ENCODE data around the gene HEXD.
"Not testable (repeated sequence)": the region's sequence is repeated elsewhere in the genome, so short reads cannot be mapped to it uniquely, and the experiment has no call there.

Gene HEXD

DNA sequence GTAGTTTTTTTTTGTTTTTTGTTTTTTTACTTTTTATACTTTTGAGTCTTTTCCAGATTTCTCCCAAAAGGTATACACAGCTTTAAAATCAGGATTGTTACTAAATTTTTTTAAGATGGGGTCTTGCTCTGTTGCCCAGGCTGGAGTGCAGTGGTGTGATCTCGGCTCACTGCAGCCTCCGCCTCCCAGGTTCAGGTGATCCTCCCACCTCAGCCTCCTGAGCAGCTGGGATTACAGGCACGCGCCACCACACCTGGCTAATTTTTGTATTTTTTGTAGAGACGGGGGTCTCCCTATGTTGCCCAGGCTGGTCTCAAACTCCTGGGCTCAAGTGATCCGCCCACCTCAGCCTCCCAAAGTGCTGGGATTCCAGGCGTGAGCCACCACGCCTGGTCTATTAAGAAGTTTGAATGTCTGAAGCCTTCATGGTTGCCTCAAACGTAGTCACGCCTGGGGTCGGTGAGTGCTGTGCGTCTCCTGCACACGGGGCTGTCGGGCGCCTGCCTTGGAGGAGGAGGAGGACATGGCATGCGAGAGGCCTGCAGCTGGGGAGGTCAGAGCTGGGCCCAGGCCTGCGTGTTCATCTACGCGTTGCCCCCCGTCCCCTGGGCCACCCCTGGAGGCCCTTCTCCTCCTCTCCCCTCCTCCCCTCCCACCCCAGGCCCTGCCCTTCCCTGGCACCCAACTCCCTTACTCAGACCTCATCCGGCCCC is 35.8 kb upstream of the HEXD start:
- DNase-seq (ENCODE audit: low spot score), result not testable (repeated sequence)

DNA sequence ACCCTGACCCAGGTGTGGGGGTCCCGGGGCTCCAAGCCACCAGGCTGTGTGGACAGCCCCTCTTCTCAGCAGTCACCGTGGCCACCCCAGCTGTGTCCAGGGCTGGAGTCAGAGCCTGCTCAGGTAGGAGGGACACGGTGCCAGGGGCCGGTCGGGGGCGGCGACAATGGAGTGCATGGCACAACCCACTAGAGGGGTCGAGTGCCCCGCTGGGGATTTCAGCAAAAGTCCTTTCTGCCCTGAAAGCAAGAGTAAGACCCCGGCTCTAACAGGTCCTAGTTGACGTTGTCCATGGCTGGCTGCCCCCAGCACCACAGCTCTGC is 35.3 kb upstream of the HEXD start:
- no peak for DNase-seq (ENCODE audit: low spot score)

DNA sequence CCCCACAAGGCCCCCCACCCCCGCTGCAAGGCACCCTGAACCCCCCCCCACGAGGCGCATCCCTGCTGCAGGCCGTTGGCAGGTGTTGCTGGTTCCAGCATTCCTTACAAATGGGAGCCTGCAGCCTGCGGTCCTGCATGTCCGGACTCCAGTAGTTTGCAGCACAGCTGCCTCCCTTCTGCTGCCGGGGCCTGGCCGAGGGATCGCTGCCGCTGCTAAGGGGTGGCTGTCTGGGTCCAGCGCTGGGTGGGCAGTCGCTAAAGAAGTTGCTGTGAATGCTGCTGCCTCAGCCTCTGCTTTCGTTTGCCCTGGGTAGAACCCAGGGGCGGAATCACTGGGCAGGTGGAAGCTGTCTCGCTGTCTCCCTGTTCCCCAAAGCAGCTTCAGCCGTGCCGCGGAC is 34.7 kb upstream of the HEXD start:
- DNase-seq (ENCODE audit: low spot score), result no peak

DNA sequence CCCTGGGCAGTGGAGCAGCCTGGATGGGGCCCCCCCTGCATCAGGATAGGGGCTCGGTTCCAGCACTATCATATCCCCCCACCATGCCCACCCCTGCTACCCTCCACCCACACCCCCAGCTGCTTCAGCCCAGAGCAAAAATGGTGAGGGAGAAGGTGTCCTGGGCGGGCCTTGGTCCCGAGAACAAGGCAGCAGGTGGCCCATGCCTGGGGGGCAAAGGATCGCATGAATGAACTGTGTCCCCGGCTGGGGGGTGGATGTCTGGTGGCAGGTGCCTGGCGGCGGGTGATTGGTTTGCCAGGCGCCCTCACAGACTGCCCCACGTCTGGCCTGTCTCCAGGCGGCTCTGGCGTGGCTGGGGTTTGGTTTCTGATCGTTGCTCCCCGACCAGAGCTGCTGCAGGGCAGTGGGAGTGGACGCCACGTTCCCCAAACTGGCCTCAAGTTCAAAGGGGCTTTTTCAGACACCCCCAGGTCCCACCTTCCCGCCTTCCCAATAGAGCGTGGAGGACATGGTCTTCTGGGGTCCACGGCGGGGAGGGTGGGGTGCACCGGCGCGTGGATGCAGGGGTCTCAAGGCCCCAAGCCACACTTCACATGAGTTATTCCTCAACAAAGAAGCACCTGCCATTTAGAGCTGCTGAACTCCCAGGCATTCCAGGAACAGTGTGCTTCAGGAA is 34.0 kb upstream of the HEXD start:
- DNase-seq (ENCODE audit: low spot score), result no peak

DNA sequence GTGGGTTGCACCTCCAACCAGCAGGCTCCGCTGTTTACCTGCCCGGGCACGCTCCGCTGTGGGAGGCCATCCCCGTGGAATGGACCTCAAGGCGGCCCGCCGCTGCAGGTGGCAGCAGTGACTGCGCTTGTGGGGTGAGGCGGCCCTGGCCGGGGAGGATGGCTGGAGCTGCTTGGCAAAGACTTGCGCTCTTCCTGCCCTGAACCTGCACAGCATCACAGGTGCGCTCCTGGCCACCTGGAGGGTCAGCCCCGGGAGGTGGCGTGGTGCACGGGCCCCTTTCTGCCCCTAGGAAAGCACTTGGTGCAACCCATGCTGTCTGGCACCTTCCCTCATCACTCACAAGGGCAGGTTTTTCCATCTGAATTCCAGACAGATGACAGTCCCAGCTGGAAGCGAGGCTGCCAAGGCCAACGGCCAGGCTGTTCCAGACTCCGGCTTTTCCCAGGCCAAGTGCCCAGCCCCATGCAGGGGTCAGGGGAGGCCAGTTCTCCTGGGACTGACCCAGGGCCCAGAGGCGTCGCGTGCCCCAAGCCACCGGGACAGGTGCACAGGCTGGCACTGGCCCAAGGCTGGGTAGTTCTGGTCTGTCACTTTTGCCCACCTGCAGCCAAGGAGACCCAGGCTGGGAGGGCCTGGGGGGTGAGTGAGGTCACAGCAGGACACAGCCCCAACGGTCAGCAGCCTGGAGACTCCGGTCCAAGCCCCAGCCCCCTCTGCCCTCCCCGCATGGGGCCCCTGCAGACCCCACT is 33.2 kb upstream of the HEXD start:
- no peak for DNase-seq (ENCODE audit: low spot score)

DNA sequence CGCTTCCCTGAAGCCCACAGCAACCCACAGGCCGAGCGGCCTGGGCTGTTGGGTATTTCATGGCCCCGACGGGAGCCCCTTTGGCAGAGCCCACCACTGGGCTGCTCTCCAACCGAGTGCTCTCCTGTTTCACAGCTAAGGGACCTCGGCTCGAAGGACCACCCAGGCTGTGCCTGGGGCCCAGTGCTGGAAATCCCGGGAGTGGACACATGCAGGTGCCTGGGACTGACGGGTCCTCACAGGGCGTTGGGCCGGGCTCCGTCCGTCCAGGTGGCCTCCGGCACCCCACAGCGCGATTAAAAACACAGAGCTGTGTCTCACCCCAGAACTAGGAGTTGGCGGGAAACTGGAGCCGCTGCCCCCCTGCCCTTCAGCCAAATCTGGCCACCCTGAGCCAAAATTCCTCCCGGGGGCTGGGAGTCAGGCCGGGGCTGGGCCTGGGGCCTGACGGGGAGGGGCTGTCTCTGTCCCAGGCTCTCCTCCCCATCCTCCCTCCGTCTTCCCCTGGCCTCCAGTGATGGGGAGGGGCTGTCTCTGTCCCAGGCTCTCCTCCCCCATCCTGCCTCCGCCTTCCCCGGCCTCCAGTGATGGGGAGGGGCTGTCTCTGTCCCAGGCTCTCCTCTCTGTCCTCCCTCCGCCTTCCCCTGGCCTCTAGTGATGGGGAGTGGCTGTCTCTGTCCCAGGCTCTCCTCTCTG is 32.4 kb upstream of the HEXD start:
- DNase-seq (ENCODE audit: low spot score), result no peak

DNA sequence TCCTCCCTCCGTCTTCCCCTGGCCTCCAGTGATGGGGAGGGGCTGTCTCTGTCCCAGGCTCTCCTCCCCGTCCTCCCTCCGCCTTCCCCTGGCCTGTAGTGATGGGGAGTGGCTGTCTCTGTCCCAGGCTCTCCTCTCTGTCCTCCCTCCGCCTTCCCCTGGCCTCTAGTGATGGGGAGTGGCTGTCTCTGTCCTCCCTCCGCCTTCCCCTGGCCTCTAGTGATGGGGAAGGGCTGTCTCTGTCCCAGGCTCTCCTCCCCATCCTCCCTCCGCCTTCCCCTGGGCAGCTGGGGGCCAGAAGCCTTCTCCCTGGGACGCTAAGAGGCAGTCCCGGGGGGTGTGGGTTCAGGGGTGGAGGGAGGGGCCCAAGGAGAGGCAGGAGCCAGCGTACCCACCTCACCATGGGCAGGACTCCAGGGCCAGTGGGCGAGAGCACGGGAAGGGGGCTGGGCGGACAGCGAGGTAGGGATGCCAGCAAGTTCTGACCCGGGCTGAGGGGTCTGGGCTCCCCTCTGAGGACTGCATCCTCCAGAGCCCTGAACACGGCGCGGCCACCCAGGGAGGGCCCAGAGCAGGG is 31.8 kb upstream of the HEXD start:
- DNase-seq (ENCODE audit: low spot score), result no peak

DNA sequence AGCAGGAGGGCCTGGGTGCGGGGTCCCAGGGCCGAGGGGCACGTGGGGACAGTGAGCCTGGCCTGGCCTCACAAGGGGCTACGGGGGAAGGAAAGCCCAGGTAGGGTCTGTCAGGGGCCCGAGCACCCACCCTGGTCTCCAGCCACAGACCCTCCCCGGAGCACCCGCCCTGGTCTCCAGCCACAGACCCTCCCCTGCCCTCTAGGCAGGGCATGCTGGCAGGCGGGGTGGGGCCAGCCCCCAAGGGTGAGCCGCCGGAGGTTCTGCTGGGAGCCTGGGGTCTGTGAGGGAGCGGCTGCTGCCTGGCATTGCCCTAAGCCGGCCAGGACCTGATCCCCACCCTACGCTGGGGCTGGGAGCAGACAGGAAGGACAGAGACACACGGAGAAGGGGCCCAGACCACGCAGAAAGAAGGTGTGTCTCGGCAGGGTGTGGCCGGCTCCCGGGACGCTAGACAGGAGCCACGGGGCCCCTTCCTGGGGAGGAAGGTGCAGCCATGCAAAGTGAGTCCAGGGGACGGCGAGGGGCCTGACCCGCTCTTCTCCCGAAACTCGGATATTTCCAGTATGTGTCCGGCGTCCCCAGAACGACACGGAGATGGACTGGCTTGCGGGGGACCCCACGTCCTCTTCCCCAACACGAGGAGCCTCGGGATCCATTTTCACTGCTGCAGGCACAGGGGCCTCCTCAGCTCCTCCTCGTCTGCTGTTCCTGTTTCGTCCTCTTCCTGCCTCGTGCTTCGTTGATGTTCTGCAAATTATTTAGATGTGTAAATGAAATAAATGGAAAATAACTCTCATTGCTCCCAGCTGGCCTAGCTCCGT is 31.1 kb upstream of the HEXD start:
- no peak for DNase-seq (ENCODE audit: low spot score)

DNA sequence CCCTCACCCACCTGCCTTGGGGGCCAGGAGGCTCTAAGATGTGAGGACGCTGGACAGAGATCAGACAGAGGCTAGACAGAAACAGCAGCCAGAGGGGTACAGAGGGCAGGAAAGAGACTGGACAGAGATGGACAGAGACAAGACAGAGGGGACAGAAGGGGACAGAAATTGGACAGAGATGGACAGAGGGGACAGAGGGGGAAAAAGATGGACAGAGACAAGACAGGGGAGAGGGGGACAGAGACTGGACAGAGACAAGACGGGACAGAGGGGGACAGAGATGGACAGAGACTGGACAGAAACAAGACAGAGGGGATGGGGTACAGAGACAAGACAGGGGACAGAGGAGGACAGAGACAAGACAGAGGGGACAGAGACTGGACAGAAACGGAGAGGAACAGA is 30.4 kb upstream of the HEXD start:
- DNase-seq (ENCODE audit: low spot score), result no peak

DNA sequence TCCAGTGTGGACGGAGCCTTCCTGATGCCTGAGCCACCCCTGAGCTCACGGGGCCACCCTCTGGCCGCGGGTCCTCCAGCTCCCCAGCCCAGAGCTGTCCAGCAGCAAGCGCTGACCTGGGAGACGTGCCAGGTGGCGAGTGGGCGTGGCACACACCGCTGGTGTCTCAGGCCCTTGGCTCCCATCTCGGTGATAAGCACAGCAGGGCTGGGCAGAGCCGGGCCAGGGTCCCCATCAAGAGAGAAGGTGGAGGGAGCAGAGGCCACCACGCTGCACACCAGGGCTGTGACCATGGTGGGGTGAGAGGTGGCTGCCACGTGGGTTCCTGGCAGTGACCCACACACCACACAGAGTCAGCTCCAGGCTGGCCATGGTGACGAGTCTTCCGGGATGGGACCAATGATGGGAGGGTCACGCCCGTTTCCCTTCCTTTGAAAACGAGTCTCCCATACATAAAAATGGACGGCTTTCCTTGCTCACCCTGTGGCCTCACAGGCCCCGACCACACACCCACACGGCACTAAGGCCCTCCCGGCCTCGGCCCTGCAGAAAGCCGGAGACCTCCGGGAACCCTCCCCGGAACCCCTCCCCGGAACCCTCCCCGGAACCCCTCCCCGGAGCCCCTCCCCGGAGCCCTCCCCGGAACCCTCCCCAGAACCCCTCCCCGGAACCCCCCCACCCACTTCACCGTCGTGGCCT is 29.8 kb upstream of the HEXD start:
- DNase-seq (ENCODE audit: low spot score), result no peak

DNA sequence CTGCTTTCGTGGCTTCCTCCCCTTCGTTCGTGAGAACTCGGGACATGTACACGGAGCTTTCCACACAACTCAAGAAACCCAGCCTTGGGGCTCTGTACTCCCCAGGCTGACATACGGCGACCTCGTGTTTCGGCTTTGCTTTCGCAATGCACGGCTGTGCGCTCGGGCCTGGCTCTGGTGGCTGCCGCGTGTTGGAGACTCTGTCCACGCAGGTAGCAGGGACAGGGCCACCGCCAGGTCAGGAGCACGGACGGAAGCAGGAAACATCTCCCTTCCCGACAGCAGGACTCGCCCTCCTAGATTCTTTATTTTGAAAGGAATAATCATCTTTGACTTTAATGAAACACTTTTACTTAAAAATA is 29.2 kb upstream of the HEXD start:
- no peak for DNase-seq (ENCODE audit: low spot score)

DNA sequence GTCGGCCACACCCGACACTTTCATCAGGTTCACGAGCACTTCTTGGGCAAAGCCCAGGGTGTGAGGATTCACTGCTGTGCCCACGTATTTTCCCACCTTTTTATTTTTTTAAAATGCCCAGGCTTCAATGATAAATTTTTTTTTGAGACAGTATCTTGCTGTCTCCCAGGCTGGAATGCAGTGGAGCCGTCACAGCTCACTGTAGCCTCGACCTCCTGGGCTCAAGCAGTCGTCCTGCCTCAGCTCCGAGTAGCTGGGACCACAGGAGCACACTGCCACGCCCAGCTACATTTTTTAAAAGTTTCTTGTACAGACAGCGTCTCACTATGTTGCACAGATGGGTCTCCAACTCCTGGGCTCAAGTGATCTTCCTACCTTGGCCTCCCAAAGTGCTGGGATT is 28.8 kb upstream of the HEXD start:
- no peak for DNase-seq (ENCODE audit: low spot score)

DNA sequence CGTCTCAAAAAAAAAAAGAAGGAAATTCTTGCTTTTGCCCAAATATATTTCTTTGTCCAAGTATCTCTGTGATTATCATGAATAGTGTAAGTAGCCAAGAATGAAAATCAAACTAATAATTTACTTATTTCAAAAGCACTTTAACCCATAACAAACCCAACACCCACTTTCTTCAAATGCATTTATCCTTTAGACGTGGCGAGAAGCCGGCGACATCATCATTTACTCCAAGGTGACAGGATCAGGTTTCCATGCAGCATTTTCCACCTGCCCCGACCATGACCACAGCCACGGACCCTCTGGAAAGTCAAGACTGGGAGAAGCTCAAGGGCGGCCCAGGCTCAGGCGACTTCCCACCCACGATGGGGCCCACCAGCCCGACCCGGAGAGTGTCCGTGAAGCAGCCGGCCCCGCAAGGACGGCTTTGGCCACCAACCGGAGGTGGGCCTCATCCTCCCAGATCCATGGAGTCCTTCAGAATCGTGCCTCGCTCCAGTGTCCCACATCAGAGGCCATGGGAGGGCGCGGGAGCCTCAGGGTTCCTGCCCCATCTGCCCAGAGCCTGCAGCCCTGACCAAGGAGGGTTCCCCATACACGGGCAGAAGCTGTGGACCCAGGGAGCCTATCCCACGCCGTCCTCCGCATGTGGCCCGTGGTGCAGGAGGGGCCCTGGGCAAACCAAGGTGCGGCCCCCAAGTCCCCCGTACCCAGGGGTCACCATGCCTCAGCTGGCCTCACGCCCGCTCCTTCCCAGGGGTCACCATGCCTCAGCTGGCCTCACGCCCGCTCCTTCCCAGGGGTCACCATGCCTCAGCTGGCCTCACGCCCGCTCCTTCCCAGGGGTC is 27.9 kb upstream of the HEXD start:
- no peak for DNase-seq (ENCODE audit: low spot score)

DNA sequence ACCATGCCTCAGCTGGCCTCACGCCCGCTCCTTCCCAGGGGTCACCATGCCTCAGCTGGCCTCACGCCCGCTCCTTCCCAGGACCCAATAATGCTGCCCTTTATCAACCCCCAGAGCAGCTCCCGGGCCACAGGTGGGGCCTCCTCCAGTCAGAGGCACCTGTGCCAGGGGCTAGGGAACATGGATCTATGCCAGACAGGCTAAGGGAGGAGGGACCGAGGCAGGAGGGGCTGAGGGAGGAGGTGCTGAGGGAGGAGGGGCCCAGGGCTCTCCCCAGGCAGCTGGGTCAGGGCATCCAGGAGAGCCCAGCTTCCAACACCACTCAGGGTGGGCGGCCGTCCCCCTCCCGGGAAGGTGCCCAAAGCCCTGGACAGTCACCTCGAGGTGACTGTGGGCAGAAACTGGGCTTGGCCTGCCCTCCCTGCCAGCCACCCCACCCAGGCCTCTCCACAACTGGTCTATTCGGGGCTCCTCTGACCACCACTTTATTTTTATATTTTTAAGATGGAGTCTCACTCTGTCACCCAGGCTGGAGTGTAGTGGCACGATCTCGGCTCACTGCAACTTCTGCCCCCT is 27.2 kb upstream of the HEXD start:
- no peak for DNase-seq (ENCODE audit: low spot score)

DNA sequence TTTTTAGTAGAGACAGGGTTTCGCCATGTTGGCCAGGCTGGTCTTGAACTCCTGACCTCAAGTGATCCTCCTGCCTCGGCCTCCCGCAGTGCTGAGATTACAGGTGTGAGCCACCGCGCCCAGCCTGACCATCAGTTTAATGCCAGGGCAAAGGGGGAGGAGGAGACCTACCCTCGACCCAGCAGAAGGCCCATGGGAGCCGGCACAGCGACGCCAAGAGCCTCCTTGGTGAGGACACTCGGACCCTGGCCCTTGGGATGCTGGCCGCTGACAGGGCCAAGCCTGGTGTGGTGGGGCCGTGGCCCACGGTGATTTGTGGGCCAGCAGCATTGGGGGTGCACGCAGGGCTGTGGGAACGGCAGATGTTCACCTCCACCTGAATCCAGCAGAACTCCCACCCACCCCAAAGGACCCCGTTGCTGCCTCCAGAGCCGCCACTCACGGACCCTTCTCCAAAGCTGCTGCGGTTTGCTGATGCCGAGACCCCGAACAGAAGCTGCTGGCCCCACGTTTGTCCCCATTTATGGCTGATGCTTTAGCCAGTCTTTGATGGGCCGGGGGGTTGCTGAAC is 26.6 kb upstream of the HEXD start:
- no peak for DNase-seq (ENCODE audit: low spot score)

DNA sequence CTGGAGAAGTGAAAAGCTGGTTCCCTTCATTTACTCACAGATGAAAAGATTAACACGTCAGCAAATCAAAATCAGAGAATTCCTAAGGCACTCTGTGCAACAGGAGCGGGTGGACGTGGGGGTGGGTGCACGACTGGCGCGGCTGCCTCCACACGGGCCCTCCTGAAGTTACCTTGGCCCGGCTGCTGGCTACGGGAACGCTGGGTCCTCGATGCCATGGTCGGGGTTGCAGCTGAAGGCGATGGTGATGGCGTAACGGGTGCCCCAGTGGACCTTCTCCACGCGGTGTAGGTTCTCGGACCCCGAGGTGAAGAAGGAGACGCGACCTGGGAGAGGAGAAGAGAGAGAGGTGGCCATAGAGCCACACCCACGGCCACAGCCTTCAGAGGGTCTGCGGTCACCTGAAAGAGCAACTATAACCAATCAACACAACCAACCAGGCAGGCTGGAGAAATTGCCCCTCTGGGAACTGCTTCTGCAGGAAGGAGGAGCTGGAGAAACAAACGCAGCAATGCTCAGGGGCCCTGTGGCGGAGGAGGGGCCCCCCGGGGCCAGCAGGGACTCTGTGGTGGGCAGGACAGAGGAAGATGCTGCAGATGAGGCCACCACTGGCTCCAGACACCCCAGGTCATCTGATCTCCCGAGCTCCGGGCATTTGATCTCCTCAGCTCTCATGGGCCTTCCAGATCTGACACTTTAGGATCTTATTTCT is 25.8 kb upstream of the HEXD start:
- no peak for DNase-seq (ENCODE audit: low spot score)

DNA sequence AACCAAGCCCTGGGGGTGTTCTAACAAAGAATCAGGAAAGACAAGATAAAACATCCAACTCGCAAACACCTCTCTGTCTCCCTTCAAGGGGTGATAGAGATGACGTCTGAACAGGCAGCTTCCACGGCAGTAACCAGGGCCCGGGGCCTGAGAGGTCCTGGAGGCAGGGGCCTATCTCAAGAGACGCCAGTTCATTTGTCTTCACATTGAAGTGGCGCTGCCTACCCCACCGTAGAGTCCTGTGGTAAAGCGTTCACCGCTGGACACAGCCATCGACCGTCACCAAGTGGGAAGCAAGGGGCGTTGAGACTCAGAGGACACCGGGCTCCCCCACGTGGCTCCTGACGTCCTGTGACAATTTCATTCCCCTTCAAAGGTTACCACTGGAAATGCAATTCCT is 25.2 kb upstream of the HEXD start:
- no peak for DNase-seq (ENCODE audit: low spot score)

DNA sequence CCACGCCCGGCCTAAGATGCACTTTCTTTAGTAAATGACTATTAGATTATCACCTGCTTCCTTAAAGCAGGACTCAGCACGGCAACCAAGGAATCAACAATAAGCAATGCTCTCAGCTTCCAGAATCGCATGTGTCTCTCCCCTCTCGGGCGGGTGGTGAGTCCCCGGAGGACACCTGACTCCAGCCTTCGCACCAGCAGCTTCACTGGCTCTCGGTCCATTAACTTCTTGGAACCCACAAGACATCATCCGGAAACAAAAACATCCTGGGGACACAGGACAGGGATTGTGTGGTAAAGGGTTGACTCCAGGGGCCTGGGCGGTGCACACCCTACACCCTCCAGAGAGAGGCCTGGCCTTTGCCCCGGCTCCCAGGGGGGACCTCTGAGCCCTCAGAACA is 23.9 kb upstream of the HEXD start:
- DNase-seq (ENCODE audit: low spot score), result no peak

Data from kidney capillary endothelial cell (primary cell).